Esophagus squamous epithelium (tissue), 4 donors: ENCODE results near the gene HMGCS2.

Experiments
- CTCF ChIP-seq, 6 experiments: fragments of 450-650 bp in 4 of 6; fragments of 200-600 bp in 2 of 6; sonication (generic) in 2 of 6; IDR thresholded peaks; one replicate each; pipeline ENCODE4 v1.5.1; 2016 to 2019; ENCODE audit warnings: antibody characterized with exemption in 6 of 6, mild to moderate bottlenecking in 4 of 6, moderate library complexity in 4 of 6
- POLR2A ChIP-seq, 4 donors: fragments of 450-650 bp; IDR thresholded peaks; one replicate each; pipeline ENCODE4 v1.6.1; 2017; ENCODE audit warnings: antibody characterized with exemption in 4 of 4, mild to moderate bottlenecking in 4 of 4, moderate library complexity in 3 of 4

GRCh38 chr1:119778886-119779560 is 10.3 kb upstream of the HMGCS2 start:
- no peak for TF ChIP-seq CTCF (IDR thresholded peaks at IDR 0.05)
- no peak for TF ChIP-seq POLR2A (IDR thresholded peaks at IDR 0.05)
